GM12878 (cell line): ENCODE results near the gene EXPH5. TPM values are rescaled to one million over a fixed set of nuclear protein-coding genes. Genes with fewer than 3 reads are reported as not detected.

Source experiments
- CEBPB ChIP-seq, 2 experiments: fragments of 150-350 bp in 1 of 2; IDR thresholded peaks; 2 replicates each; pipeline ENCODE4 v1.6.1; 2012 to 2014; ENCODE audit warnings: low read depth in 2 of 2, low read length in 2 of 2, borderline replicate concordance in 1 of 2, inconsistent platforms in 1 of 2
- CHD2 ChIP-seq: IDR thresholded peaks from 2 replicates; pipeline ENCODE4 v1.6.1; 2011; ENCODE audit warnings: low read depth, low read length, improper control_type of control experiment, borderline replicate concordance
- E4F1 ChIP-seq: fragments of 450-650 bp; IDR thresholded peaks from 2 replicates; pipeline ENCODE4 v1.6.1; 2018; ENCODE audit warnings: borderline replicate concordance, mild to moderate bottlenecking; ENCODE audit not compliant: partially characterized antibody
- ETV6 ChIP-seq, 2 experiments: fragments of 450-650 bp in 1 of 2; IDR thresholded peaks in 1 of 2; conservative IDR thresholded peaks in 1 of 2; 2 replicates each; pipeline ENCODE4 v1.6.1; 2014; ENCODE audit warnings: antibody characterized with exemption in 1 of 2, borderline replicate concordance in 1 of 2, low read depth in 1 of 2, mild to moderate bottlenecking in 1 of 2, moderate library complexity in 1 of 2
- SUPT20H ChIP-seq: IDR thresholded peaks from 2 replicates; pipeline ENCODE4 v1.6.1; 2011; ENCODE audit warnings: low read depth, mild to moderate bottlenecking, low read length, moderate library complexity, borderline replicate concordance; ENCODE audit not compliant: control insufficient read depth
- USF2 ChIP-seq: IDR thresholded peaks from 2 replicates; pipeline ENCODE4 v1.6.1; 2011; ENCODE audit warnings: low read depth, low read length, improper control_type of control experiment, borderline replicate concordance
- ZNF274 ChIP-seq: IDR thresholded peaks from one replicate; pipeline ENCODE4 v1.8.0; 2011; ENCODE audit not compliant: insufficient read length, insufficient read depth
- polyA plus RNA-seq, 11 experiments: library from polyadenylated mRNA; depleted of rRNA in 4 of 11; unstranded in 6 of 11; stranded (reverse) in 5 of 11; fragments of >200 nt; fragmentation: Nextera tagmentation in 4 of 11; fragmentation: Illumina TruSeq in 1 of 11; extraction: Ambion mirVana in 4 of 11; extraction: Trizol in 1 of 11; gene quantifications; 1 replicate in 1 of 11; 2 replicates in 10 of 11; pipeline versions ENCODE4 v1.2.1 to v1.2.3, GENCODE V29; 2011 to 2016; ENCODE audit warnings: inconsistent platforms in 2 of 11, missing spikeins in 2 of 11, low read depth in 1 of 11
- total RNA-seq, 4 experiments: library from RNA; depleted of rRNA in 3 of 4; stranded (reverse); fragments of >200 nt in 3 of 4; fragmentation: Illumina TruSeq in 1 of 4; extraction: Trizol in 1 of 4; gene quantifications; 2 replicates each; pipeline versions ENCODE4 v1.2.1 to v1.2.3, GENCODE V29; 2013 to 2021

The EXPH5 gene
- total and polyA plus RNA-seq, 10 of the 15 experiments (the other 5 are each of a cell fraction or from before 2014, with no cell fraction given), result 0.69 to 11.1 (median 4.3) TPM

GRCh38 chr11:108635106-108635505 lies 41.5 kb upstream of the EXPH5 start (continued):
- TF ChIP-seq ETV6 (conservative IDR thresholded peaks at IDR 0.05 in 1 of 2, IDR thresholded peaks at IDR 0.05 in 1 of 2; ENCODE audit: borderline replicate concordance in 1 of 2, low read depth in 1 of 2), result no peak
- no peak for TF ChIP-seq SUPT20H
- TF ChIP-seq USF2, result no peak
- no peak for TF ChIP-seq CHD2
- TF ChIP-seq CEBPB (IDR thresholded peaks at IDR 0.05; ENCODE audit: borderline replicate concordance in 1 of 2, low read depth in 2 of 2, low read length in 2 of 2), result no peak
- TF ChIP-seq E4F1, result no peak
- no peak for TF ChIP-seq ZNF274
